HEK293T (cell line): ENCODE measurements around the gene VSX1.

Source experiments
- CTCF ChIA-PET: fragments of 350-600 bp; formaldehyde crosslinking; extraction: SDS; loops from one replicate; lab custom pipeline; 2021; ENCODE audit warnings: antibody characterized with exemption, inconsistent platforms; lab: Yijun Ruan, JAX
- POLR2A ChIA-PET: fragments of 350-600 bp; formaldehyde crosslinking; extraction: SDS; loops from one replicate; lab custom pipeline; 2020; ENCODE audit warnings: antibody characterized with exemption, inconsistent platforms; lab: Yijun Ruan, JAX
- DNase-seq: peaks from one replicate; pipeline ENCODE4 v3.0.0; 2012; ENCODE audit warnings: mixed read lengths; ENCODE audit errors: extremely low spot score
- ARNT ChIP-seq: fragments of 450-650 bp; IDR thresholded peaks from 2 replicates; pipeline ENCODE4 v1.6.1; 2017; ENCODE audit warnings: mild to moderate bottlenecking
- BHLHE40 ChIP-seq: fragments of 450-650 bp; IDR thresholded peaks from 2 replicates; pipeline ENCODE4 v1.6.1; 2016; ENCODE audit warnings: mild to moderate bottlenecking, moderate library complexity, borderline replicate concordance
- CTBP1 ChIP-seq: fragments of 450-650 bp; IDR thresholded peaks from 2 replicates; pipeline ENCODE4 v1.6.1; 2016; ENCODE audit warnings: borderline replicate concordance
- ELF4 ChIP-seq: fragments of 450-650 bp; IDR thresholded peaks from 2 replicates; pipeline ENCODE4 v1.6.1; 2017; ENCODE audit warnings: antibody characterized with exemption
- FOXA1 ChIP-seq: fragments of 450-650 bp; IDR thresholded peaks from 2 replicates; pipeline ENCODE4 v1.6.1; 2016; ENCODE audit warnings: mild to moderate bottlenecking
- FOXK2 ChIP-seq: fragments of 450-650 bp; IDR thresholded peaks from 2 replicates; pipeline ENCODE4 v1.6.1; 2016; ENCODE audit warnings: mild to moderate bottlenecking
- HDGF ChIP-seq: fragments of 450-650 bp; IDR thresholded peaks from 2 replicates; pipeline ENCODE4 v1.6.1; 2017; ENCODE audit warnings: antibody characterized with exemption, borderline replicate concordance
- L3MBTL2 ChIP-seq: fragments of 450-650 bp; conservative IDR thresholded peaks from 2 replicates; pipeline ENCODE4 v1.6.1; 2016; ENCODE audit warnings: mild to moderate bottlenecking
- LEF1 ChIP-seq: fragments of 450-650 bp; IDR thresholded peaks from 2 replicates; pipeline ENCODE4 v1.6.1; 2017; ENCODE audit warnings: mild to moderate bottlenecking, borderline replicate concordance
- NFRKB ChIP-seq: fragments of 450-650 bp; IDR thresholded peaks from 2 replicates; pipeline ENCODE4 v1.6.1; 2016; ENCODE audit warnings: mild to moderate bottlenecking, moderate library complexity
- PKNOX1 ChIP-seq: fragments of 450-650 bp; IDR thresholded peaks from 2 replicates; pipeline ENCODE4 v1.6.1; 2016
- SP1 ChIP-seq: fragments of 450-650 bp; IDR thresholded peaks from 2 replicates; pipeline ENCODE4 v1.6.1; 2017
- SUZ12 ChIP-seq: fragments of 450-650 bp; IDR thresholded peaks from 2 replicates; pipeline ENCODE4 v1.6.1; 2016; ENCODE audit warnings: mild to moderate bottlenecking
- TARDBP ChIP-seq: fragments of 450-650 bp; IDR thresholded peaks from 2 replicates; pipeline ENCODE4 v1.6.1; 2016
- ZNF384 ChIP-seq: fragments of 450-650 bp; IDR thresholded peaks from 2 replicates; pipeline ENCODE4 v1.6.1; 2016

The VSX1 gene

GRCh38 chr20:25043499-25044260, 38.3 kb downstream of the VSX1 start:
- DNase-seq: no peak
- ChIA-PET CTCF (no interaction called here), POLR2A (no interaction called here)
- no peak for TF ChIP-seq PKNOX1

GRCh38 chr20:25042531-25043498, 39.1 kb downstream of the VSX1 start:
- TF ChIP-seq TARDBP (no peak), NFRKB (no peak), SP1 (no peak), CTBP1 (no peak), FOXA1 (no peak), ELF4 (no peak), L3MBTL2 (no peak), HDGF (no peak), ARNT (no peak), FOXK2 (no peak)
- ChIA-PET POLR2A (no interaction called here), CTCF (no interaction called here)
- no peak for DNase-seq

GRCh38 chr20:25041813-25042530, 40.0 kb downstream of the VSX1 start:
- ChIA-PET CTCF (no interaction called here), POLR2A (no interaction called here)
- no peak for DNase-seq
- TF ChIP-seq ARNT: no peak

GRCh38 chr20:25040438-25040831, 41.5 kb downstream of the VSX1 start:
- TF ChIP-seq TARDBP (no peak), ARNT (no peak)
- ChIA-PET CTCF (no interaction called here), POLR2A (no interaction called here)
- no peak for DNase-seq

- ChIA-PET CTCF (no interaction called here), POLR2A (no interaction called here)
- DNase-seq: no peak
- TF ChIP-seq ELF4 (no peak), FOXK2 (no peak), ARNT (no peak), SP1 (no peak), L3MBTL2 (no peak), PKNOX1 (no peak), BHLHE40 (no peak), TARDBP (no peak), ZNF384 (no peak), FOXA1 (no peak), HDGF (no peak), NFRKB (no peak)
These were observed 42.1 kb downstream of the VSX1 start for GRCh38 chr20:25039697-25040437.

- no peak for DNase-seq
- TF ChIP-seq HDGF: no peak
- TF ChIP-seq ELF4: no peak
- no peak for TF ChIP-seq ZNF384
- no peak for TF ChIP-seq CTBP1
- no peak for TF ChIP-seq TARDBP
- no peak for TF ChIP-seq FOXK2
- TF ChIP-seq L3MBTL2: no peak
- TF ChIP-seq NFRKB: no peak
- no peak for TF ChIP-seq PKNOX1
- TF ChIP-seq LEF1: no peak
- TF ChIP-seq ARNT: no peak
- TF ChIP-seq SUZ12: no peak
- CTCF ChIA-PET: no interaction called here
- POLR2A ChIA-PET: no interaction called here
These were observed 43.3 kb downstream of the VSX1 start for GRCh38 chr20:25038591-25039015.
